ENCODE results near the gene EEFSEC. TPM values are rescaled to one million over a fixed set of nuclear protein-coding genes. Genes with fewer than 3 reads are reported as not detected.

The EEFSEC gene
- total and polyA plus RNA-seq, 2 of the 8 experiments (the other 6 are each of a cell fraction or from before 2014, with no cell fraction given) = 13.1 to 19.8 TPM

- no peak for TF ChIP-seq KDM1A (IDR thresholded peaks at IDR 0.05; ENCODE audit: borderline replicate concordance, low read length)
- no peak for TF ChIP-seq CEBPB (IDR thresholded peaks at IDR 0.05; ENCODE audit: low read depth, low read length)
These were observed 282.9 kb downstream of the EEFSEC start (continued) for GRCh38 chr3:128436214-128436613.
